Measurements from ENCODE around the gene APC2.
A peak's percentile ranks its signal among the peaks of the same experiment; 100 is the strongest.

APC2 gene

GRCh38 chr19:1440418-1440801 is 9.5 kb upstream of the APC2 start:
- in situ Hi-C loops (cut with MboI; ENCODE audit: low sequenced_read_pairs, unreplicated experiment), result no loop called here
- no peak for TF ChIP-seq CTCF (IDR thresholded peaks at IDR 0.05; ENCODE audit: borderline replicate concordance, control extremely low read depth, extremely low read depth, insufficient read depth, missing control alignments)
- DNase-seq (ENCODE audit: low spot score), result no peak

GRCh38 chr19:1441022-1441426 is 8.9 kb upstream of the APC2 start:
- no peak for TF ChIP-seq CTCF (IDR thresholded peaks at IDR 0.05; ENCODE audit: borderline replicate concordance, control extremely low read depth, extremely low read depth, insufficient read depth, missing control alignments)
- in situ Hi-C loops (cut with MboI; ENCODE audit: low sequenced_read_pairs, unreplicated experiment), result no loop called here
- DNase-seq (ENCODE audit: low spot score), result no peak

- in situ Hi-C loops (cut with MboI; ENCODE audit: low sequenced_read_pairs, unreplicated experiment), result no loop called here
- no peak for TF ChIP-seq CTCF (IDR thresholded peaks at IDR 0.05; ENCODE audit: borderline replicate concordance, control extremely low read depth, extremely low read depth, insufficient read depth, missing control alignments)
- DNase-seq (ENCODE audit: low spot score), result no peak
These were observed 8.1 kb upstream of the APC2 start for GRCh38 chr19:1441677-1442438.

GRCh38 chr19:1445185-1445931 is 4.6 kb upstream of the APC2 start:
- peak; percentile 96 for DNase-seq (ENCODE audit: low spot score)
- peak; percentile 99 for TF ChIP-seq CTCF (IDR thresholded peaks at IDR 0.05; ENCODE audit: borderline replicate concordance, control extremely low read depth, extremely low read depth, insufficient read depth, missing control alignments)
- in situ Hi-C loops (cut with MboI; ENCODE audit: low sequenced_read_pairs, unreplicated experiment), result no loop called here

- peak; percentile 68 for DNase-seq (ENCODE audit: low spot score)
- in situ Hi-C loops (cut with MboI; ENCODE audit: low sequenced_read_pairs, unreplicated experiment), result no loop called here
- TF ChIP-seq CTCF (IDR thresholded peaks at IDR 0.05; ENCODE audit: borderline replicate concordance, control extremely low read depth, extremely low read depth, insufficient read depth, missing control alignments), result no peak
These were observed 3.8 kb upstream of the APC2 start for GRCh38 chr19:1445932-1446712.

GRCh38 chr19:1446713-1447481 is 3.0 kb upstream of the APC2 start:
- no peak for TF ChIP-seq CTCF (IDR thresholded peaks at IDR 0.05; ENCODE audit: borderline replicate concordance, control extremely low read depth, extremely low read depth, insufficient read depth, missing control alignments)
- in situ Hi-C loops (cut with MboI; ENCODE audit: low sequenced_read_pairs, unreplicated experiment), result no loop called here
- no peak for DNase-seq (ENCODE audit: low spot score)

Data from GM13976 (cell line).